IMR-90 (cell line): ENCODE measurements around the gene SCAMP4. TPM values are rescaled to one million over a fixed set of nuclear protein-coding genes. Genes with fewer than 3 reads are reported as not detected.
A peak's percentile ranks its signal among the peaks of the same experiment; 100 is the strongest.

Experiments
- ATAC-seq: fragments of 200-7000 bp; cut with Tn5 transposase; 2 replicates; pipeline ENCODE4 v1.9.1; 2020; ENCODE audit warnings: low read depth, mild to moderate bottlenecking, moderate library complexity
- BruUV-seq: library from RNA; stranded (reverse); fragments of 400-500 nt; replicated peaks from 2 replicates; lab custom pipeline; 2021; lab: Mats Ljungman, UMichigan
- CTCF ChIA-PET: fragments of 300-600 bp; formaldehyde crosslinking; extraction: SDS; loops from one replicate; lab custom pipeline; 2021; ENCODE audit warnings: antibody characterized with exemption; lab: Yijun Ruan, JAX
- POLR2A ChIA-PET: fragments of 300-600 bp; sonication (Branson Sonifier 250); formaldehyde crosslinking; loops from one replicate; lab custom pipeline; 2022; ENCODE audit warnings: antibody characterized with exemption; ENCODE audit not compliant: unreplicated experiment; lab: Charles Lee
- DNase-seq: peaks from one replicate; pipeline ENCODE4 v3.0.0; 2013
- H2AFZ ChIP-seq: replicated peaks from 2 replicates; pipeline ENCODE3; 2013; ENCODE audit warnings: low read length, mild to moderate bottlenecking; ENCODE audit not compliant: poor library complexity
- H2AK5ac ChIP-seq: 2 replicates; pipeline ENCODE4 v1.6.1; 2013; ENCODE audit warnings: low read depth, low read length, inconsistent platforms
- H2AK9ac ChIP-seq: replicated peaks from 2 replicates; pipeline ENCODE3; 2013; ENCODE audit warnings: mild to moderate bottlenecking, low read depth, low read length, moderate library complexity; ENCODE audit not compliant: poor library complexity
- H2BK120ac ChIP-seq: 2 replicates; pipeline ENCODE4 v1.6.1; 2013; ENCODE audit warnings: low read depth, low read length, inconsistent platforms
- H2BK15ac ChIP-seq: 3 replicates; pipeline ENCODE4 v1.6.1; 2013; ENCODE audit warnings: low read depth, low read length, inconsistent platforms
- H2BK20ac ChIP-seq: 2 replicates; pipeline ENCODE4 v1.6.1; 2013; ENCODE audit warnings: low read depth, mild to moderate bottlenecking, inconsistent platforms, low read length, moderate library complexity
- H2BK5ac ChIP-seq: 2 replicates; pipeline ENCODE4 v1.6.1; 2013; ENCODE audit warnings: mild to moderate bottlenecking, low read depth, low read length, inconsistent platforms; ENCODE audit not compliant: poor library complexity, severe bottlenecking
- H3K14ac ChIP-seq: replicated peaks from 2 replicates; pipeline ENCODE4 v1.6.1; 2013; ENCODE audit warnings: low read depth, low read length, inconsistent platforms
- H3K18ac ChIP-seq: 2 replicates; pipeline ENCODE4 v1.6.1; 2013; ENCODE audit warnings: low read depth, low read length, control low read depth
- H3K23ac ChIP-seq: 2 replicates; pipeline ENCODE4 v1.6.1; 2013; ENCODE audit warnings: low read depth, low read length, inconsistent platforms
- H3K27ac ChIP-seq: 2 replicates; pipeline ENCODE4 v1.5.1; 2013; ENCODE audit warnings: mild to moderate bottlenecking, control low read depth, low read length; ENCODE audit not compliant: insufficient read depth
- H3K27me3 ChIP-seq: 2 replicates; pipeline ENCODE4 v1.6.1; 2013; ENCODE audit warnings: low read length; ENCODE audit not compliant: control insufficient read depth, insufficient read depth
- H3K36me3 ChIP-seq: 2 replicates; pipeline ENCODE4 v1.6.1; 2013; ENCODE audit warnings: low read length, mixed read lengths; ENCODE audit not compliant: control insufficient read depth, insufficient read depth
- H3K4ac ChIP-seq: 2 replicates; pipeline ENCODE4 v1.6.1; 2013; ENCODE audit warnings: low read depth, low read length, inconsistent platforms
- H3K4me1 ChIP-seq: 2 replicates; pipeline ENCODE4 v1.6.1; 2013; ENCODE audit warnings: low read length, mixed read lengths; ENCODE audit not compliant: control insufficient read depth, insufficient read depth
- H3K4me2 ChIP-seq: 2 replicates; pipeline ENCODE4 v1.6.1; 2013; ENCODE audit warnings: low read depth, mild to moderate bottlenecking, control low read depth, low read length, moderate library complexity
- H3K4me3 ChIP-seq: 2 replicates; pipeline ENCODE4 v1.5.1; 2013; ENCODE audit warnings: low read depth, mild to moderate bottlenecking, control low read depth, low read length, moderate library complexity; ENCODE audit not compliant: insufficient read depth
- H3K56ac ChIP-seq: 2 replicates; pipeline ENCODE4 v1.6.1; 2013; ENCODE audit warnings: low read length, inconsistent platforms; ENCODE audit not compliant: insufficient read depth; ENCODE audit errors: extremely low read depth
- H3K79me1 ChIP-seq, 2 experiments: 2 replicates each; pipeline ENCODE4 v1.6.1; 2013; ENCODE audit warnings: low read length in 2 of 2, inconsistent platforms in 1 of 2, low read depth in 1 of 2
- H3K9ac ChIP-seq: 2 replicates; pipeline ENCODE4 v1.6.1; 2013; ENCODE audit warnings: low read depth, low read length, control low read depth
- H3K9me1 ChIP-seq: 2 replicates; pipeline ENCODE4 v1.6.1; 2013; ENCODE audit warnings: low read length, inconsistent platforms; ENCODE audit not compliant: insufficient read depth
- H3K9me3 ChIP-seq: 2 replicates; pipeline ENCODE4 v1.6.1; 2013; ENCODE audit warnings: low read length; ENCODE audit not compliant: control insufficient read depth, insufficient read depth
- H4K20me1 ChIP-seq: 2 replicates; pipeline ENCODE4 v1.6.1; 2013; ENCODE audit warnings: low read length, inconsistent platforms; ENCODE audit not compliant: insufficient read depth
- H4K5ac ChIP-seq: 2 replicates; pipeline ENCODE4 v1.6.1; 2013; ENCODE audit warnings: mild to moderate bottlenecking, low read depth, low read length, control low read depth
- H4K8ac ChIP-seq, 2 experiments: 2 replicates each; pipeline ENCODE4 v1.6.1; 2013; ENCODE audit warnings: low read depth in 2 of 2, low read length in 2 of 2, control low read depth in 1 of 2, inconsistent platforms in 1 of 2
- H4K91ac ChIP-seq: 2 replicates; pipeline ENCODE4 v1.6.1; 2013; ENCODE audit warnings: low read depth, low read length, inconsistent platforms; ENCODE audit not compliant: insufficient read depth
- CEBPB ChIP-seq: IDR thresholded peaks from 2 replicates; pipeline ENCODE4 v1.6.1; 2012; ENCODE audit warnings: low read depth, low read length, improper control_type of control experiment
- CTCF ChIP-seq: conservative IDR thresholded peaks from 2 replicates; pipeline ENCODE4 v1.5.1; 2012; ENCODE audit warnings: mild to moderate bottlenecking, low read depth, low read length, improper control_type of control experiment
- MAZ ChIP-seq: IDR thresholded peaks from 2 replicates; pipeline ENCODE4 v1.6.1; 2012; ENCODE audit warnings: low read depth, mild to moderate bottlenecking, low read length, improper control_type of control experiment, moderate library complexity, borderline replicate concordance
- MXI1 ChIP-seq: IDR thresholded peaks from 2 replicates; pipeline ENCODE4 v1.6.1; 2012; ENCODE audit warnings: low read depth, mild to moderate bottlenecking, low read length, moderate library complexity, borderline replicate concordance
- POLR2A ChIP-seq: IDR thresholded peaks from 2 replicates; pipeline ENCODE4 v1.6.1; 2012; ENCODE audit warnings: mild to moderate bottlenecking, low read depth, low read length
- RAD21 ChIP-seq: IDR thresholded peaks from 2 replicates; pipeline ENCODE4 v1.6.1; 2012; ENCODE audit warnings: low read length, improper control_type of control experiment
- RCOR1 ChIP-seq: IDR thresholded peaks from 2 replicates; pipeline ENCODE4 v1.6.1; 2012; ENCODE audit warnings: mild to moderate bottlenecking, low read length, improper control_type of control experiment; ENCODE audit not compliant: insufficient replicate concordance
- SMC3 ChIP-seq: fragments of 150-350 bp; IDR thresholded peaks from 2 replicates; pipeline ENCODE4 v1.6.1; 2016; ENCODE audit warnings: low read depth, mild to moderate bottlenecking, antibody characterized with exemption, low read length, moderate library complexity
- WGBS, 2 experiments: methylation state at CpG; one replicate each; pipeline versions ENCODE4 v1.1.5 to v1.1.7; 2013; ENCODE audit warnings: missing lambda C conversion rate in 2 of 2; ENCODE audit not compliant: insufficient read length in 1 of 2; ENCODE audit errors: extremely low coverage in 2 of 2; 5-methylcytosine and 5-hydroxymethylcytosine counted together
- dilution Hi-C: fragments of 300-500 bp; cut with HindIII; formaldehyde crosslinking; loops from one replicate; pipeline ENCODE4 v1.14.3; 2018; ENCODE audit warnings: low sequenced_read_pairs; ENCODE audit not compliant: unreplicated experiment
- in situ Hi-C: fragments of 300-500 bp; cut with MboI; formaldehyde crosslinking; loops from 3 replicates; pipeline ENCODE4 v1.14.3; 2019; ENCODE audit warnings: low sequenced_read_pairs, inconsistent platforms, mixed read lengths
- intact Hi-C: fragments of 100-400 bp; cut with micrococcal nuclease; formaldehyde crosslinking; loops from 2 replicates; pipeline ENCODE4 v1.10.0; 2022
- polyA plus RNA-seq, 3 experiments: library from polyadenylated mRNA; depleted of rRNA; stranded (reverse); fragments of >200 nt; gene quantifications; 2 replicates each; pipeline ENCODE4 v1.2.3, GENCODE V29; 2012; ENCODE audit warnings: low replicate concordance in 1 of 3
- total RNA-seq: library from RNA; depleted of rRNA; stranded (reverse); fragments of >200 nt; gene quantifications from 2 replicates; pipeline ENCODE4 v1.2.3, GENCODE V29; 2012

The SCAMP4 gene
- total and polyA plus RNA-seq, 2 of the 4 experiments (the other 2 are of a cell fraction): 16.1 to 28.1 TPM

DNA sequence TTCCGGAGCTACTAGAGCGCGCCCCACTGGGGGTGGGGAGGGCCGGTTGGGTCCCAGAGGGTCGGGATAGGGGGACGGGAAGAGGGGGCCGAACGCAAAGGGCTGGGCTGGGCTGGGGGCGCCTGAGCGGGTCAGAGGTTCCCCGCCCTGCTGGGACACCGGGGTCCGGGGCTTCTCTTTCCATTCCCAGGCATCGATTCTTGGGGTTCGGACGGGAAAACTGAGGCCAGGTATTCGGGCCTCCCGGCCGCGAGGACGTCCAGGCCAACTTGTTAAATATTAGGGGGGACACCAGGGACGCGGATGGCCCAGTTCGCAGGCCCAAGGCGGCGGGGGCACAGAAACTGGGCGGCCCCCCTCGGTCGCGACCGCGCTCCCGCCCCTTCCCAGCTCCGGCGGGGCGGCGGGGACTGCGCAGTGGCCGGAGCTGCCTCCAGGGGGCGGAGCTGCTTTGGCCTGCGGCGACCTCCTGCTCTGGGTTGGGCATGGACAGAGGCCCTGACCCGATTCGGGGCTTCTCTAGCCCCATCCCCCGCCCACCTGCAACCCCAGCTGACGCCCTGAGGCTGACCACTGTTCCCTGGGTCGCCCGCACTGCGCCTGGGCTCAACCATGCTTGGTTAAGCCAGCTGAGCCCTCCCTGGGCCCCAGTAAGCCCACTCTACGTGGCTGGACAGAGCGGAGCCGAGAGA, 40.6 kb upstream of the SCAMP4 start:
- peak overlapping the region; percentile 90 for H2BK5ac ChIP-seq
- H3K36me3 ChIP-seq: peaks cover 1% of the 10 kb centered on the region; the same call in 1 of the 2 replicates
- H3K27ac ChIP-seq: peak overlapping the region; percentile 87
- H3K9me3 ChIP-seq: no peaks in the 10 kb centered on the region
- H3K79me1 ChIP-seq: peaks cover 7 to 41% of the 10 kb centered on the region in 2 experiments; a peak in 3 of 4 replicates
- no peak overlapping the region; the same call in 2 of the 3 replicates for H2BK15ac ChIP-seq
- H3K9me1 ChIP-seq: no peaks in the 10 kb centered on the region; the same call in 1 of the 2 replicates
- peak overlapping the region; percentile 98 for H2AFZ ChIP-seq
- H2AK9ac ChIP-seq: peak overlapping the region; percentile 100
- dilution Hi-C loops: no loop called here
- H3K18ac ChIP-seq: peak overlapping the region; percentile 19; the same call in 1 of the 2 replicates
- H2BK120ac ChIP-seq: no peak overlapping the region; the same call in 1 of the 2 replicates
- H3K4me2 ChIP-seq: peak overlapping the region; percentile 89
- CTCF ChIA-PET: interaction anchor here (0.9 to 1.0 kb wide), 2 partner anchors 10 to 11 kb away, joined by 3 to 4 read pairs; no protein-coding TSS in a partner anchor
- intact Hi-C loops: loop anchor here (1.0 kb wide), 1 partner anchor 41 kb away; the partner anchor contains the start of genes ADAT3 and SCAMP4
- no peak overlapping the region for H2BK20ac ChIP-seq
- H3K14ac ChIP-seq: peak overlapping the region; percentile 74
- POLR2A ChIA-PET: interaction anchor here (0.5 to 0.6 kb wide), 3 partner anchors 20 to 429 kb away, joined by 3 to 7 read pairs (median 6); partner anchors contain the start of genes ABHD17A, ADAT3 and SCAMP4
- peaks cover 19% of the 10 kb centered on the region for H3K4me1 ChIP-seq
- TF ChIP-seq POLR2A (peak; percentile 34; the same call in 1 of the 2 replicates), MXI1 (no peak), CTCF (peak; percentile 70), MAZ (peak; percentile 80), CEBPB (no peak), RAD21 (peak; percentile 46), SMC3 (0 out of 2 replicates have a peak, but pooled peaks have one; percentile 34), RCOR1 (no peak)
- H3K4me3 ChIP-seq: peak overlapping the region; percentile 83
- DNase-seq: peak; percentile 38
- H3K4ac ChIP-seq: peak overlapping the region; percentile 91
- peak overlapping the region; percentile 83 to 90 for H4K8ac ChIP-seq
- peak overlapping the region; percentile 76 for H3K23ac ChIP-seq
- no peaks in the 10 kb centered on the region for H3K27me3 ChIP-seq
- peak overlapping the region; percentile 90 for H2AK5ac ChIP-seq
- peak overlapping the region; percentile 86 for H3K9ac ChIP-seq
- peak; percentile 32 for ATAC-seq
- 0% methylated on average over 6 of the region's 52 CpGs; no CpG with 5 or more reads in 1 of the 2 experiments for WGBS, 2 experiments
- H4K5ac ChIP-seq: peak overlapping the region; percentile 56
- H3K56ac ChIP-seq: peak overlapping the region; percentile 86; the same call in 1 of the 2 replicates
- in situ Hi-C loops: no loop called here
- BruUV-seq: no TSS peak
- H4K20me1 ChIP-seq: peaks cover 33% of the 10 kb centered on the region
- peak overlapping the region; percentile 77 for H4K91ac ChIP-seq
